NCI-H526 treated with DMSO at 0.1 percent for 48 hours (cell line): Measurements from ENCODE around the gene FAM171A1.

Experiments
- DNase-seq: peaks from one replicate; lab custom pipeline; 2025; lab: John Stamatoyannopoulos, UW

FAM171A1 gene

DNA sequence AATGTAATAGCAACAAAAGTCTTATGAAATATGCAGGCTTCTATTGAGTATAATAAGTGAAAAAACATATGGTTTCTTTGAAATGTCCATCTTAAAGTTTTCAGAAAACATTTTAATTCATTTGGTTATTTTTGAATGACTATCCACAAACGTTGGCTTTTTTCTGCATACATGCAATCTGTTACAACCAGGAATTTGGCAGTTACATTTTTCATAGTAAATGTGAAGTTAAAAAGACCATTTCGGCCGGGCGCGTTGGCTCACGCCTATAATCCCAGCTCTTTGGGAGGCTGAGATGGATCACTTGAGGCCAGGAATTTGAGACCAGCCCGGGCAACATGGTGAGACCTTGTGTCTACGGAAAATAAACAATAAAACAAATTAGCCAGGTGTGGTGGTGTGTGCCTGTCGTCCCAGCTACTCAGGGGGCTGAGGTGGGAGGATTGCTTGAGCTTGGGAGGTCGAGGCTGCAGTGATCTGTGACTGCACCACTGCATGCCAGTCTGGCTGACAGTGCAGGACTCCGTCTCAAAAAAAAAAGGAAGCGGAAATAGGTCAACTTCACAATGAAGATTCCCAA is 128.7 kb downstream of the FAM171A1 start:
- no peak for DNase-seq

GRCh38 chr10:15241306-15241705 is 129.8 kb downstream of the FAM171A1 start:
- no peak for DNase-seq

DNA sequence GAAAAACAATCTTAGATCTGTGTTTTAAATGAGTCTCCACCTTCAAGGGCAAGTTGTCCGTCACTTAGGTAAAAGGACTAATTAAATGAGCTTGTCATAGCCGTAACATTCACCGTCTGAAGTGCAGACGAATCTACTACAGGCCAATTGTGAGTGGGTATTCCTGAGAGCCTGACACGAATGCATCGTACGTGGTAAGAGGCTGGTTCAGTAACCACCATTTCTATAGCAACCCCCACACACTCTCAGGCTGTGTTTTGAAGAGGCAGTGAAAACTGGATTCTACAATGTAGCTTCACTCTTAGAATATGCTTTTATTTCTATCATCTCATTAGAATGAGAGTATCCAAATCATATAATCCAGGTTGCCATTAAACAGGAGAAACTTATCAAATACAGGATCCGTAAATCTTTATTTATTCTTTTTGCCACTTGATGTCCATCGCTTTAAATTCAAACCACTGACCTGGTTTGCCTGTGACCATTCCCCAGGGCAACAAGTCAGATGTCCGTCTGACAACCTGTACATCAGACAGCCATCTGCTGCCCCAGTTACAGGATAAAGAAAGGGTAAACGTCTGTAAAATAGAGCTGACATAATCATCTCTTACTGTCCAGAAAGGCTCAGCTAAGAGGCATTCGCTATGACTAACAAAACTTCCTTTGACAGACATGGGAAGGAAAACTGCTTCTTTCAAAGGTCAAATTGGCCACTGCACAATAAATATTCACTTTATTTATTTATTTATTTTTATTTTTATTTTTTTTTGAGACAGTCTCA is 132.3 kb downstream of the FAM171A1 start:
- DNase-seq = no peak

GRCh38 chr10:15237351-15237750 is 133.7 kb downstream of the FAM171A1 start:
- no peak for DNase-seq

DNA sequence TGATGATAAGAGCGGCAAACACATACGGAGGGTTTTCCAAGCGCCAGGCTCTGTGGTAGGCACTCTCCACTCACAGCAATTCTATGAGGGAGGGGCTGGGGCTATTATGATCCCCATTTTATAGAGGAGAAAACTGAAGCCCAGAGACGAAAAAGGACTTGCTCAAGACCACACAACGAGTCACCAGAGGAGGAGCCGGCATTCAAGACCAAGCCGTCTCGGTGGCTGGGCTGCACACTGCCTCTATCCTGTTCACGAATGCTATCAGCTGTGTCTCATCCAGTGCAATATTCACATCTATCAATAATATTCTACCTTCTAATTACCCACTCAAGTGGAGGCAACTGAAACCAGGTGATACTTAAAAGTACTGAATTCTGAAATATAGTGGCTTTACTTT is 134.7 kb downstream of the FAM171A1 start:
- no peak for DNase-seq

DNA sequence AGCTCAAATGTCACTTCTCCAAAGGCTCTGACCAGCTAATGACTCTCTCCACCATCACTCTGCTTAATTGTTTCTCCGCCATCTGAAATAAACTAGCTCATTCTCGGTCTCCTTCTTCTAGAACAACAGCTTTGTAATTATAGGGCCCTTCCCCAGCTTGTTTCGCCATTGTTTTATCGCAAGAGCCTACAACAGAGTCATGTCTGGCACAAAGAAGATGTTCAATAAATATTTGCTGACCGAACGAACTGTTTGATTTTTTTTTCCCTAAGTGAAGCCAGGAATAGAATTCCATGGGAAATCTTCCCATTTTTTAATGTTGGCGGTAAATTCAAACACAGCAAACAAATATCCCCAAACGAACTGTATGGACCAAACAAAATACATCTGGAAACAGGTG is 138.8 kb downstream of the FAM171A1 start:
- no peak for DNase-seq

DNA sequence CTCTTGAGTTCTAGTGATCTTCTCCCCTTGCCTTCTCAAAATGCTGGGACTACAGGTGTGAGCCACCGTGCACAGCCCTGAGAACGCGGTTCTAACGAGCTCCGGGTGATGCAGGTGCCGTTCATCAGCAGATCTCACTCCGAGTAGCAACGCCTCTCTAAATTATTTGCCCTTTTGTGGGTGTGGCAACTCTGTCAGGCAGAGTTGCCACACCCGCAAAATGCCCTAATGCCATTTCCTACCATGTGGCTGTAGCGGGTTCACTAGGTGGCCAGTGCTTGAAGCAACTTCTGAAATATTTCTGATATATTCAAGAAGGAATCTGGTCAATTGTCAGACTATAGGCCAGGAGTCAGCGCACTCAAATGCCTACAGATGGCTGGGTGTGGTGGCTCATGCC is 139.7 kb downstream of the FAM171A1 start:
- no peak for DNase-seq

DNA sequence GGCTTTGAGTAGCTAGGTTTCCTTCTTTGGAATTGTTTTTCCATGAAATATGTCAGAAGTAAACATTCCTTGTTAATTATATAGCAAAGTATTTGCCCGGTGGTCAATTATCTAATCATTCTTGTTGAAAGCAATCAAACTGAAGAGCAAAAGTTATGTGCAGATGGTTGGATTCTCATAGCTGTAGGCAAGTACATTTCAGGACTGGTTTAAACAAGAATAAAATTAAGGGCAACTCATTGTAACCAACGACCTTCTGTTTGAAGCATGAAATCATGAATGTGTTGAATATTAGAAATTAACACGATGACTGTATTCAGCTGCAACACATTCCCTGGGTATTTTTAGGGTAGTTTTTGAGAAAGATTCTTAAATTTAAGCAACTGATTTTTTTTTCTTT is 140.8 kb downstream of the FAM171A1 start:
- no peak for DNase-seq

DNA sequence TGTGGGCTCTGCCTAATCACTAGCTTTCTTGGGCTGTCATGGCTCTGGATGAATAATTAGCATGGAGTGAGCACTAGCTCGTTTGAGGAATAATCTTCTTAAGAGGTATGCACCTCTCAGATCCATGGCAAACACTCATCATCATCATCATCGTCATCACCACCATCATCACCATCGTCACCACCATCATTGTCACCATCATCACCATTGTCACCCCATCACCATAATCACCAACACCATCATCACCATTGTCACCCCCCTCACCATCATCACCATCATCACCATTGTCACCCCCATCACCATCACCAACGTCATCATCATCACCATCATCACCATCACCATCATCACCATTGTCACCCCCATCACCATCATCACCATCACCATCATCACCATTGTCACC is 141.8 kb downstream of the FAM171A1 start:
- no peak for DNase-seq

DNA sequence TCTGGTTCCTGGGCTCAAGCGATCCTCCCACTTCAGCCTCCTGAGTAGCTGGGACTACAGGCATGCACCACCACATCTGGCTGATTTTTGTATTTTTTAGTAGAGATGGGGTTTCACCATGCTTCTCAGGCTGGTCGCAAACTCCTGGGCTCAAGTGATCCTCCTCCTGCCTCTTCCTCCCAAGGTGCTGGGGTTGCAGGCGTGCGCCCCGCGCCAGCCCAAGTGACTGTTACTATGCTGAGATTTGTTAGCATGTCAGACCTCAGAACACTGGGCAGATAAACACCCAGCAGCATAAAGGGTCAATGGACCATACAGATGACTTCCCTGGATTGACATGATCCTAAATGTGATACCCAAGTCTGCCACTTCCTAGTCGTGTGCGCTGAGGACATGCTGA is 142.7 kb downstream of the FAM171A1 start:
- DNase-seq = no peak

GRCh38 chr10:15227611-15228372 is 143.3 kb downstream of the FAM171A1 start:
- DNase-seq = no peak

DNA sequence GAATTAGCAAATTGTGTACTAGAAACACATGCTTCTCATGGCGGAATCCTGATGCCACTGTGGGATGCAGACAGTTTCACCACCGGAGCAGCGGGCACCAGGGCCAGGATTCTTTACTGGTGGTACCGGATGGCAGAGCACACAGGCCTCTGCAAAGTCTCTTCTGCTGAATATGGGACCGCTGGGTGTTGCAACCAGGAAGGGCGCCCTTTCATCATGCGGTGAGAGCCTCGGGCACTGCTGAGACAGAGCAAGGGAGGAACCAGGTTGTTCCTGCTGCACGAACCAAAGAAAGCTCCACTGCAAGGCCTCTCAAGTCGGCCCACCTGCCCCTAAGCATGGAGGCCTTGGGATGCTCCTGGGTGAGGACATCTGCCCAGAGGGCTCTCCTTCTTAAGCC is 145.6 kb downstream of the FAM171A1 start:
- no peak for DNase-seq

- no peak for DNase-seq
Observed at GRCh38 chr10:15224948-15225347, 146.1 kb downstream of the FAM171A1 start.

DNA sequence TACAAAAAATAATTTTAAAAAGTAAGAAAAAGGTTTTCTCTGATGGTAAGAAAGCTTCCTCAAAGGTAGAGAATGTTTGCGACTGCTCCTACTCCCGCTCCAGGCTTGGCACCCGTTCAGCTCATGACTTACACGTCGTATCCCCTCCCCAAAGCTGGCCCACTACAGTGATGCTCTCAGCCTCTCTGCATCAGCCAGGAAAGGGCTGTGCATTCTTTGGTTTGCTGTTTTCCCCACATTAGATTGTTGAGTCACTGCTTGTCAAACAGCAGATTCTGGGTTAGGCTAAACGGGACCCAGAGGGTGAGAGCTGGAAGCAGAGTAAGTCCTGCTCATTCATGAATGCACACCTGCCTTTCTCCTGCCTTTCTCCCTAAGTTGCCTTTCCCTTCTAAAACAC is 147.9 kb downstream of the FAM171A1 start:
- no peak for DNase-seq

DNA sequence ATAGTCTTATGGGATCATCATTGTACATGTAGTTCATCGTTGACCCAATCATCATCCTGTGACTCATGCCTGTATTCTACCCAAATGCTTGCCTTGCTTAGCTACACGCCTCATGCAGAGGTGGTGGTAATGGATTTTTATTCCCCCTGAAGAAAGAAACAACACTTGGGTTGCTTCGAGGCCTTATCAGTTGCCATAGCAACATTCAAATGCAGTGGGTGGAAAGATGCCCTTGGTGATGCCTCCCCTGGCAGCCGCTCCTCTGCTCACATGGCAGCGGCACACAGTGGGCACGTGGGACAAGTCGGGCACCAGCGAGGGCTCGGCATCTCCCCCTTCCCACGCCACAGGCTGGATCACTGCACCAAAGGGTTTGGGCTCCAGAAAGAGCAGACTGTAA is 148.6 kb downstream of the FAM171A1 start:
- DNase-seq = peak; percentile 27

- DNase-seq = no peak
Observed at GRCh38 chr10:15220445-15220844, 150.6 kb downstream of the FAM171A1 start.

DNA sequence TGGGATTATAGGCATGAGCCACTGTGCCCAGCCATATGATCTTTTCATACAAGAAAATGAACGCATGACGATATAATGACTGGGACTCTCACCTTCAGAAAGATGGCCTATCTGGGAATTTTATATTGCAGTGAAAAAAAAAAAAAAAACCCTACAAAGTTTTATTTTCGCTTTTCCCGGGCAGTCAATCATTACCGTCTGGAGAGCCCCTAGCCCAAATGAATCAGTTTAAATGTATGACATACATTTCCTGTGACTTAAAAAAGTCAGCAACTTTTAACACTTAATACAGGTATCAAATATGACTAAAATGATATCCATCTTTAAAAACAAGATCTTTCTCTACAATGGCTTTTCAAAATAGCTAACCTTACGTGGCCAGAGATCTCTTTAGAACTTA is 154.4 kb downstream of the FAM171A1 start:
- DNase-seq = no peak

DNA sequence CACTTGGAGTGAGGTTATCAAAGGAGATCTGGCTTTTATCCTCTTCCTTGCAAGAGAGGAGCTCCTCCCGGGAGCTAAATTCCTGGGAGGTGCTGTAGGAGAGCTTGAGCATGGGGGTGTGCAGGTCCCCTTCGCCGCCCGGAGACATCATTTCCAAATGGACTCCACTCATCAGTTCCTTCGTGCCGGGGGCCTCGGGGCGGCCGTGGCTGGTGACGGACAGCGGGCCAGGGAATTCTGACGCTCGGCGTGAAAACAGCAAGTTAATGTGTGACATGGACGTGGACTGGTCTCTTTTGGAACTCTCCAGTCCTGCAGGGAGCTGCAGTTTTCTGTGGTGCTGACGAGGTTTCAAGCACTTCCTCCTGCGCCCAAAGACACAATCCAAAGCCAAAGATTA is 156.9 kb downstream of the FAM171A1 start:
- no peak for DNase-seq

- DNase-seq = no peak
Observed at GRCh38 chr10:15213461-15213861, 157.6 kb downstream of the FAM171A1 start.

GRCh38 chr10:15211464-15211979 is 159.6 kb downstream of the FAM171A1 start:
- DNase-seq = no peak

DNA sequence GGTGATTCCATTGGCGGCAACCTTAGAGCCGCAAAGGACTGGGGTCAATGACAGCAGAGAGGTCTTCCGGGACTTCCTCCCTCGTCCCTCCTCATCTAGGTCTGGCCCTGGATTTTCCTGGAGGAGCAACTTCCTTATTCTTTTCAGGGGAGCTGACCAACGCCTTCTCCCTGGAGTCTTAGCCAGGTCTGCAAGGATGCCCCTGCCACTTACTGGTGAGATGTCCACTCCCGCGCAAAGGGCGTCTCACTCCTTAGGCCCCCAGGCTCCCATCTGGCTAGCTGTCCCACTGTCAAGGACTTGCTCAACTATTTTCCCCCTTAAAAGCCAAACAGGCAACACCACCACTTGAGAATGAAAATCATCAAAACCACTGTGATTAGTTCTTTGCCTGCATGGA is 160.6 kb downstream of the FAM171A1 start:
- DNase-seq = no peak

- DNase-seq = peak; percentile 2
Observed at GRCh38 chr10:15209827-15210509, 161.1 kb downstream of the FAM171A1 start.
